Activated naive CD8-positive, alpha-beta T cell treated with anti-CD3 and anti-CD28 coated beads, Interleukin-2, amount 10 ng/mL, durations not matched to agents 7 days and 5 days (primary cell): Measurements from ENCODE around the gene BAG5. TPM values are rescaled to one million over a fixed set of nuclear protein-coding genes. Genes with fewer than 3 reads are reported as not detected.
"Not testable (repeated sequence)": the region's sequence is repeated elsewhere in the genome, so short reads cannot be mapped to it uniquely, and the experiment has no call there.

Experiments used
- ATAC-seq: fragments of 150-1000 bp; cut with Tn5 transposase; one replicate; pipeline ENCODE4 v1.10.0; 2021; ENCODE audit warnings: low read depth, moderate library complexity
- POLR2A ChIA-PET: fragments of 350-600 bp; sonication (Branson Sonifier 250); formaldehyde crosslinking; loops from one replicate; lab custom pipeline; 2021; ENCODE audit warnings: antibody characterized with exemption; lab: Charles Lee
- DNase-seq: peaks from one replicate; pipeline ENCODE4 v3.0.0; 2021
- H3K27ac Mint-ChIP-seq: one replicate; pipeline ENCODE4 v1.8.0; 2022; ENCODE audit warnings: mild to moderate bottlenecking, mixed read lengths
- H3K27me3 Mint-ChIP-seq: one replicate; pipeline ENCODE4 v1.8.0; 2022; ENCODE audit warnings: mild to moderate bottlenecking, moderate library complexity, mixed read lengths
- H3K36me3 Mint-ChIP-seq: one replicate; pipeline ENCODE4 v1.8.0; 2021; ENCODE audit warnings: mild to moderate bottlenecking, mixed read lengths
- H3K4me1 Mint-ChIP-seq: one replicate; pipeline ENCODE4 v1.8.0; 2021; ENCODE audit warnings: mixed read lengths
- H3K4me3 Mint-ChIP-seq: one replicate; pipeline ENCODE4 v1.8.0; 2022; ENCODE audit warnings: mild to moderate bottlenecking, moderate library complexity, mixed read lengths
- H3K9me3 Mint-ChIP-seq: one replicate; pipeline ENCODE4 v1.8.0; 2021; ENCODE audit warnings: mixed read lengths
- total RNA-seq, 2 experiments: library from RNA; stranded (reverse); gene quantifications; one replicate each; pipeline ENCODE4 v1.2.3, GENCODE V29; 2021

The BAG5 gene, protein sequence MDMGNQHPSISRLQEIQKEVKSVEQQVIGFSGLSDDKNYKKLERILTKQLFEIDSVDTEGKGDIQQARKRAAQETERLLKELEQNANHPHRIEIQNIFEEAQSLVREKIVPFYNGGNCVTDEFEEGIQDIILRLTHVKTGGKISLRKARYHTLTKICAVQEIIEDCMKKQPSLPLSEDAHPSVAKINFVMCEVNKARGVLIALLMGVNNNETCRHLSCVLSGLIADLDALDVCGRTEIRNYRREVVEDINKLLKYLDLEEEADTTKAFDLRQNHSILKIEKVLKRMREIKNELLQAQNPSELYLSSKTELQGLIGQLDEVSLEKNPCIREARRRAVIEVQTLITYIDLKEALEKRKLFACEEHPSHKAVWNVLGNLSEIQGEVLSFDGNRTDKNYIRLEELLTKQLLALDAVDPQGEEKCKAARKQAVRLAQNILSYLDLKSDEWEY
- total RNA-seq = 10 to 100 TPM; 31.7 to 32.3 TPM

- no peaks in the 10 kb centered on the region for H3K27me3 Mint-ChIP-seq
- H3K4me3 Mint-ChIP-seq = peak within 1 kb of the TSS; percentile 94
- no peaks in the 10 kb centered on the region for H3K9me3 Mint-ChIP-seq
- H3K27ac Mint-ChIP-seq = peak within 1 kb of the TSS; percentile 86
- DNase-seq (peak; percentile 94), ATAC-seq (peak; percentile 78)
- POLR2A ChIA-PET = interaction anchor here (0.9 to 2.3 kb wide), 7 partner anchors 9 to 153 kb away, joined by 3 to 10 read pairs (median 6); partner anchors contain the start of genes KLC1, XRCC3 and ZFYVE21
- H3K36me3 Mint-ChIP-seq = peaks cover 2% of the 10 kb centered on the region
- peaks cover 43% of the 10 kb centered on the region for H3K4me1 Mint-ChIP-seq
Observed at GRCh38 chr14:103562429-103563225, at the start of gene BAG5, which contains the start of gene COA8. Gene BAG5 (minus strand): TSS chr14:103562657. CDS start chr14:103561164, 1,493 bp downstream. Gene COA8 (plus strand): TSS chr14:103562960. CDS start chr14:103563002, 42 bp downstream.

DNA sequence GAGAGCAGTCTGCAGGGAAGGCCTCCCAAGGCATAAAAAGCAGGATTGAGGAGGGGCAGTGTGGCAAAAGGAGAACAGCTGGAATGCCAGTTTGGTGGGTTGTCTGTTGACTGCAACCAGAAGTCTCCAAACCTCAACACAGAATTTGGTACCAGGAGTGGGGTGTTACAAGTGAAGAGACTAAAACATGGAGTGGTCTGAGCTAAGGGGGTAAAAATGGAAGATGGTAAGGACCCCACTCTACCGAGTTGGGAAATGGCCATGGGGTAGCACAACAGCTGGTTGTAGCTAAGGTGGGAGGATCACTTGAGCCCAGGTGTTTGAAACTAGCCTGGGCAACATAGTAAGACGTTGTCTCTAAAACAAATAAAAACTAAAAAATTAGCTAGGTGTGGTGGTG is 48.8 kb upstream of the BAG5 start:
- H3K9me3 Mint-ChIP-seq = peaks cover 6% of the 10 kb centered on the region
- POLR2A ChIA-PET = no interaction called here
- H3K27ac Mint-ChIP-seq = no peak overlapping the region
- peaks cover 15% of the 10 kb centered on the region for H3K4me1 Mint-ChIP-seq
- peaks cover 28% of the 10 kb centered on the region for H3K27me3 Mint-ChIP-seq
- H3K36me3 Mint-ChIP-seq = peaks cover 5% of the 10 kb centered on the region
- ATAC-seq (no peak), DNase-seq (no peak)
- H3K4me3 Mint-ChIP-seq = no peak overlapping the region

GRCh38 chr14:103609081-103609480 is 46.6 kb upstream of the BAG5 start:
- H3K4me3 Mint-ChIP-seq, H3K36me3 Mint-ChIP-seq, ATAC-seq, H3K9me3 Mint-ChIP-seq, POLR2A ChIA-PET, DNase-seq, H3K27ac Mint-ChIP-seq: not testable (repeated sequence)
- Mint-ChIP-seq H3K4me1 (peaks cover 19% of the 10 kb centered on the region), H3K27me3 (peaks cover 34% of the 10 kb centered on the region)

DNA sequence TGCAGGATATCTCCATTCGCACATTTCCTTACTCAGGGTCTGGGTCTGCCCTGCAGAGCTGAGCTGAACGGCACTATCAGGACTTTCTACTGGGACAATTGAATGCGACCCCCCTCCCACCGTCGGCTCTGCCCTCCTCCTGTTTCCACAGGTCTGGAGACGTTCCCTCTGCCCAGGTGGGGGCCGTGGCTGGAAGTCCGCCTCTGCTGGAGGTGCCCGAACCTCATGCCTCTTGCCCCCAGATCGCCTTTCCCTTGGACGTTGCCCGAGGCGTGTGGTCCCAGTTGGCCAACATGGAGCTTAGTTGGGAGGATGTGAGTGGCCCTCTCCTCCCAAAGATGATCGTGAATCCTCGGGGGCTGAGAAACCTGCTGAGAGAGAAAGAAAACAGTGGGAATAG is 45.4 kb upstream of the BAG5 start:
- peaks cover 34% of the 10 kb centered on the region for H3K27me3 Mint-ChIP-seq
- H3K27ac Mint-ChIP-seq = no peak overlapping the region
- no peak for ATAC-seq

DNA sequence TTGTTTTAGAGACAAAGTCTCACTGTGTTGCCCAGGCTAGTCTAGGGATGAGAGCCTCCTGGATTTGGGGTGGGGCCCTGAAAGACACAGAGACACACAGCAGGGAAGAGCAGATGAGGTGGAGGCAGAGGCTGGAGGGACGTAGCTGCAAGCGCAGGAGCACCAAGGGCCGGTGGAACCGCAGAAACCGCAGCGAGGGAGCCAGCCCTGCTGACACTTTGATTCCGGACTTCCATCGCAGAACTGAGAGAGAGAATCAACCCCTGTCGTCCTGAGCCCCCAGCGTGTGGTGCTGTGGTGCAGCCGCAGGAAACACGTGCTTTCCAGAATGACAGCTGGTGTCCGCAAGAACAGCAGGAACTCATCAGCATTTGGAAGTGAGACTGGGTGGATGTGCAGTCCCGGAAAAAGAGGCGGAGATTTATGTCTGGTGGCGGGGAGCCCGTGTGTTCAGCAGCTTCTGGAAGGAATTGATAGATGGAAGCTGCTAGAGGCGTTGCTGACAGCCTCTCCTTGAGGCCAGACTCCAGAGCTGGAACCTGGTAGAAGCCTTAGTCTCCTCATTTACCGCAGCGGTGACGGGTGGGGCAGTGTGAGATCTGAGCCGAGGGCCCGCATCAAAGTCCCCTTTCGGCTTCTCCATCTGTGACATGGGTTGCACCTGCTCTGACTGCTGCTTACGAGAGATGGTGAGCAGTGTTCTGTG is 44.7 kb upstream of the BAG5 start:
- Mint-ChIP-seq H3K4me3 (peak overlapping the region; percentile 82), H3K27ac (peak overlapping the region; percentile 76), H3K36me3 (peaks cover 5% of the 10 kb centered on the region), H3K4me1 (peaks cover 19% of the 10 kb centered on the region), H3K27me3 (peaks cover 34% of the 10 kb centered on the region), H3K9me3 (peaks cover 6% of the 10 kb centered on the region)
- DNase-seq = peak; percentile 79
- peak; percentile 83 for ATAC-seq
- POLR2A ChIA-PET = interaction anchor here (1.0 kb wide), 1 partner anchor 12 kb away, joined by 3 read pairs; no protein-coding TSS in a partner anchor

More for the DNA sequence above, 45.4 kb upstream of the BAG5 start:
- H3K36me3 Mint-ChIP-seq = peaks cover 5% of the 10 kb centered on the region
- peaks cover 6% of the 10 kb centered on the region for H3K9me3 Mint-ChIP-seq
- DNase-seq = no peak
- H3K4me3 Mint-ChIP-seq = peak overlapping the region; percentile 82
- peaks cover 19% of the 10 kb centered on the region for H3K4me1 Mint-ChIP-seq
- POLR2A ChIA-PET = interaction anchor here (1.0 kb wide), 1 partner anchor 13 kb away, joined by 3 read pairs; no protein-coding TSS in a partner anchor

- no peak overlapping the region for H3K27ac Mint-ChIP-seq
- peaks cover 19% of the 10 kb centered on the region for H3K4me1 Mint-ChIP-seq
- POLR2A ChIA-PET = no interaction called here
- ATAC-seq = no peak
- no peak for DNase-seq
- H3K36me3 Mint-ChIP-seq = peaks cover 2% of the 10 kb centered on the region
- peaks cover 32% of the 10 kb centered on the region for H3K27me3 Mint-ChIP-seq
- H3K4me3 Mint-ChIP-seq = no peak overlapping the region
- H3K9me3 Mint-ChIP-seq = no peaks in the 10 kb centered on the region
Observed at GRCh38 chr14:103604620-103605019, 42.2 kb upstream of the BAG5 start.

DNA sequence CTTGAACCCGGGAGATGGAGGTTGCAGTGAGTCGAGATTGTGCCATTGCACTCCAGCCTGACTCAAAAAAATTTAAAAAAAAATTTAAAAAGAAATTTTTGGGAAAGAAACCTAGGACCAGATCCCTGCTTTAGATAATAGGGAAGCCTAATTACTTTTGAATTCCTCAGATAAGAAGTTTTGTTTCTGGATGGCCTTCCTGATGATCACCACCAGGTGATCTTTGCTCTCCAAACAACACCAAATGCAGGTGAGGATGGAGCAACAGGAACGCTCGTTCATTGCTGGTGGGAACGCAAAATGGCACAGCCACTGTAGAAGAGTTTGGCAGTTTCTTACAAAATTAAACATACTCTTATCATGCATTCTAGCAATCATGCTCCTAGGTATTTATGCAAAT is 38.0 kb upstream of the BAG5 start:
- POLR2A ChIA-PET = interaction anchor here (0.9 kb wide), 1 partner anchor 24 kb away, joined by 3 read pairs; no protein-coding TSS in a partner anchor

GRCh38 chr14:103597623-103598377 is 35.3 kb upstream of the BAG5 start:
- Mint-ChIP-seq H3K36me3 (no peaks in the 10 kb centered on the region), H3K4me3 (no peak overlapping the region), H3K27ac (no peak overlapping the region), H3K9me3 (no peaks in the 10 kb centered on the region), H3K27me3 (no peaks in the 10 kb centered on the region), H3K4me1 (peaks cover 3% of the 10 kb centered on the region)
- POLR2A ChIA-PET = no interaction called here
- ATAC-seq (no peak), DNase-seq (no peak)

More for the DNA sequence above, 38.0 kb upstream of the BAG5 start:
- no peaks in the 10 kb centered on the region for H3K36me3 Mint-ChIP-seq
- H3K4me1 Mint-ChIP-seq = peaks cover 4% of the 10 kb centered on the region
- DNase-seq (no peak), ATAC-seq (no peak)
- no peak overlapping the region for H3K4me3 Mint-ChIP-seq
- peaks cover 4% of the 10 kb centered on the region for H3K27me3 Mint-ChIP-seq
- H3K27ac Mint-ChIP-seq = no peak overlapping the region
- no peaks in the 10 kb centered on the region for H3K9me3 Mint-ChIP-seq

DNA sequence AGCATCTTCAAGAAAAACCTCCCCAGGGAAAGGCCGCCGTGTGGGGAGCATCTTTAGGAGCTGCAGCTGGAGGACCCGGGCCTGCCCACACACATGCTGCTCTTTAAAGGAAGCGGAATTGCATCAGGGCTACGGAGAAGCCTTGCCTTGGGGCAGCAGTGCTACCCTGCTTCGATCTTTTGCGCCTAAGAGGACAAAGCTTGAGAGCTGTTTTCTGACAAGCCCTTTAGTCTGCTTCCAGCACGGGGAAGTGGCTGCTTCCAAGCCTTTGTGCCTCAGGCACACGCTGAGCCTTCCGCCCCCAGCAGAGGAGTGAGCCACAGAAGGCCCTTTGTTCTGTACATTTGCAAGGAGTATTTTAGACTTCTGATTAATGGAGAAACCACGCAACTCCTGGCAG is 31.8 kb upstream of the BAG5 start:
- H3K36me3 Mint-ChIP-seq = peaks cover 1% of the 10 kb centered on the region

GRCh38 chr14:103593577-103593976 is 31.1 kb upstream of the BAG5 start:
- ATAC-seq (peak; percentile 54), DNase-seq (no peak)
- POLR2A ChIA-PET = interaction anchor here (1.0 kb wide), 1 partner anchor 29 kb away, joined by 3 read pairs; no protein-coding TSS in a partner anchor
- Mint-ChIP-seq H3K27ac (no peak overlapping the region), H3K27me3 (no peaks in the 10 kb centered on the region), H3K36me3 (peaks cover 6% of the 10 kb centered on the region), H3K4me3 (no peak overlapping the region), H3K4me1 (peaks cover 3% of the 10 kb centered on the region), H3K9me3 (no peaks in the 10 kb centered on the region)

More for the DNA sequence above, 31.8 kb upstream of the BAG5 start:
- Mint-ChIP-seq H3K9me3 (no peaks in the 10 kb centered on the region), H3K27ac (no peak overlapping the region), H3K4me3 (no peak overlapping the region), H3K4me1 (peaks cover 3% of the 10 kb centered on the region), H3K27me3 (no peaks in the 10 kb centered on the region)
- POLR2A ChIA-PET = interaction anchor here (1.0 to 1.3 kb wide), 2 partner anchors 13 to 30 kb away, joined by 3 read pairs; no protein-coding TSS in a partner anchor
- ATAC-seq (no peak), DNase-seq (no peak)

DNA sequence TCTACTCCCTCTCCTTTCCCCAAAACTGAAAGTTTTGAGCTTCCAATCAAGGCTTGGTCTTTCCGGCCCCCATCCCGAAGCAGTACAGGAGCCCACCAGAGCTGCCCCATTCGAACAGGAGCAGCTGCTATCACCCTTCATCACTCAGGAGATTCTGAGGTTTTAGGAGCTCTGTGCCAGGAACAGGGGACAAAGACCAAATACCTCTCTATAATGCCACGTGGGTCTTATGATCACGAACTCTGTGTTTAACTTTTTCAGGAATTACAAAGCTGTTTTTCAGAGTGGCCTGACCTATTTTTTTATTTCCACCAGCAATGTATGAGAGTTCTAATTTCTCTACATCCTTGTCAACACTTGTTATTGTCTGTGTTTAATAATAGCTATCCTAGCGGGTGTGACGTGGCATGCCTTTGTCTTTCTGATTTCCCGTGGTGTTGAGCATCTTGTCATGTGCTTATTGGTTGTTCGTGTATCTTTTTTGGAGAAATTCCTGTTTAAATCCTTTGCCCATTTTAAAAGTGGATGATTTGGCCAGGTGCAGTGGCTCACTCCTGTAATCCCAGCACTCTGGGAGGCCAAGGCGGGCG is 22.0 kb upstream of the BAG5 start:
- H3K27me3 Mint-ChIP-seq = no peaks in the 10 kb centered on the region
- POLR2A ChIA-PET = interaction anchor here (1.6 kb wide), 1 partner anchor 23 kb away, joined by 4 read pairs; no protein-coding TSS in a partner anchor
- no peaks in the 10 kb centered on the region for H3K4me1 Mint-ChIP-seq
- H3K27ac Mint-ChIP-seq = no peak overlapping the region
- H3K36me3 Mint-ChIP-seq = peaks cover 9% of the 10 kb centered on the region
- ATAC-seq = no peak
- H3K4me3 Mint-ChIP-seq = no peak overlapping the region
- H3K9me3 Mint-ChIP-seq = no peaks in the 10 kb centered on the region
- no peak for DNase-seq
